Prostate gland (tissue), 2 donors: ENCODE results near the gene GPR17. TPM values are rescaled to one million over a fixed set of nuclear protein-coding genes. Genes with fewer than 3 reads are reported as not detected.
A peak's percentile ranks its signal among the peaks of the same experiment; 100 is the strongest.

ENCODE experiments used
- DNase-seq: peaks from one replicate; pipeline ENCODE4 v3.0.0-alpha.2; 2019; ENCODE audit warnings: low spot score
- H3K27ac ChIP-seq, 2 donors: fragments of 200-600 bp; sonication (generic); 2 replicates each; pipeline ENCODE4 v1.5.1; 2017 to 2019
- H3K27me3 ChIP-seq: fragments of 200-600 bp; sonication (generic); replicated peaks from 2 replicates; pipeline ENCODE4 v1.5.1; 2019; ENCODE audit not compliant: insufficient read depth
- H3K36me3 ChIP-seq, 2 donors: fragments of 200-600 bp; sonication (generic); 1 replicate in 1 of 2; 2 replicates in 1 of 2; pipeline versions ENCODE4 v1.5.1 to v1.8.1; 2017 to 2019
- H3K4me1 ChIP-seq: fragments of 200-600 bp; sonication (generic); replicated peaks from 2 replicates; pipeline ENCODE4 v1.5.1; 2019
- H3K4me3 ChIP-seq, 2 donors: fragments of 200-600 bp; sonication (generic); 2 replicates each; pipeline ENCODE4 v1.5.1; 2017 to 2019
- H3K9me3 ChIP-seq: fragments of 200-600 bp; sonication (generic); 2 replicates; pipeline ENCODE4 v1.5.1; 2017
- CTCF ChIP-seq, 4 experiments: fragments of 200-600 bp in 2 of 4; fragments of 450-650 bp in 2 of 4; sonication (generic) in 2 of 4; IDR thresholded peaks; 1 replicate in 3 of 4; 2 replicates in 1 of 4; pipeline ENCODE4 v1.5.1; 2016 to 2019; ENCODE audit warnings: antibody characterized with exemption in 4 of 4, mild to moderate bottlenecking in 2 of 4, moderate library complexity in 2 of 4
- POLR2A ChIP-seq: fragments of 450-650 bp; IDR thresholded peaks from one replicate; pipeline ENCODE4 v1.6.1; 2016; ENCODE audit warnings: antibody characterized with exemption, mild to moderate bottlenecking
- POLR2AphosphoS5 ChIP-seq: sonication (generic); formaldehyde crosslinking; IDR thresholded peaks from one replicate; pipeline ENCODE4 v1.6.1; 2017; ENCODE audit warnings: antibody characterized with exemption
- WGBS: methylation state at CpG from one replicate; pipeline ENCODE4 v1.1.5; 2018; 5-methylcytosine and 5-hydroxymethylcytosine counted together
- intact Hi-C: fragments of 100-400 bp; cut with DNase I; formaldehyde crosslinking; loops from one replicate; pipeline ENCODE4 v1.14.2; 2022
- total RNA-seq, 2 donors: library from RNA; depleted of rRNA; stranded (reverse); fragments of >200 nt; gene quantifications; one replicate each; pipeline ENCODE4 v1.1.0, GENCODE V29; 2016

The GPR17 gene
- total RNA-seq, 2 donors from 2014 or later: not detected

- Histone ChIP-seq H3K27ac (no peak overlapping the region), H3K4me1 (peaks cover 2% of the 10 kb centered on the region), H3K36me3 (no peaks in the 10 kb centered on the region), H3K9me3 (no peaks in the 10 kb centered on the region), H3K4me3 (no peak overlapping the region), H3K27me3 (no peaks in the 10 kb centered on the region)
- intact Hi-C loops: loop anchor here (2.0 kb wide), 1 partner anchor 45 kb away; no protein-coding TSS in a partner anchor
- TF ChIP-seq POLR2AphosphoS5 (peak; percentile 44), POLR2A (no peak), CTCF (IDR thresholded peaks at IDR 0.05) (peak; percentile 72 to 93 (median 81))
- DNase-seq: peak; percentile 82
- WGBS: 5% methylated on average over 7 of the region's 7 CpGs
Measured at GRCh38 chr2:127649684-127650040, 3.7 kb downstream of the GPR17 start.

DNA sequence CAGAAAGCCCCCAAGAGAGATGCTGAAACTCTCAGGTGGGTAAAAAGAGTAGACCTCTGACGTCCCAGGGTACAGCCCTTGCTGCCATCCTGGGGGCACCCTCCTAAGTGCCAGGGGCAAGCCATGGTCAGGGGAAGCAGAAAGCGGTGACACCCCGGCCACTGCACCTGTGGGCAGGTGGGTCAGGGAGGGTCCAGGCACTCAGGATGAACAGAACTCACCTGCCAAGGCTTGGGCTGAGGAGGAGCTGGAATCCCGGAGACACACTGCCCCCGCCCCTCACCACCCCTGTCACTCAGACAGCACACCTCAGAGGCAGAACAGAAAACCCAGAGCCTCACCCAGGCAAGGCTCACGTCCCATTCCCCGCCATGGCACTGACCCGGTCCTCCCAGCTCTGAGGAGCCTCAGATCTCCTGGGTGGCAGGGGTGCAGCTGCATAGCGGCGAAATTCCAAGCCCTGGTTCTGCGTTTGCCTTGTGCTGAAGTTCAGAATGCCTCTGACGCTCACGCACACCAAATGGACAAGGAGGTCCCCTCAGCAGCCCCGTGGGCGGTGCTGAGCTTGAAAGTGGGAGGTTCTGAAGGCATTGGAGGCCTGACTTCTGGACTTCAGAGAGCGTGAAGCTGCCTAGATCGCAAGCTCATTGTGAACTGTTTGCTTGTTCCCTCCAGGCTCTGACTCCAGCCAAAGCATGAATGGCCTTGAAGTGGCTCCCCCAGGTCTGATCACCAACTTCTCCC lies 4.3 kb downstream of the GPR17 start:
- Histone ChIP-seq H3K27ac (no peak overlapping the region), H3K36me3 (no peaks in the 10 kb centered on the region), H3K4me3 (no peak overlapping the region), H3K4me1 (peaks cover 2% of the 10 kb centered on the region), H3K9me3 (no peaks in the 10 kb centered on the region), H3K27me3 (no peaks in the 10 kb centered on the region)
- intact Hi-C loops: loop anchor here (2.0 kb wide), 1 partner anchor 45 kb away; no protein-coding TSS in a partner anchor
- TF ChIP-seq POLR2AphosphoS5 (no peak), POLR2A (no peak), CTCF (IDR thresholded peaks at IDR 0.05) (no peak)
- WGBS: 67% methylated on average over 17 of the region's 17 CpGs
- DNase-seq: no peak

DNA sequence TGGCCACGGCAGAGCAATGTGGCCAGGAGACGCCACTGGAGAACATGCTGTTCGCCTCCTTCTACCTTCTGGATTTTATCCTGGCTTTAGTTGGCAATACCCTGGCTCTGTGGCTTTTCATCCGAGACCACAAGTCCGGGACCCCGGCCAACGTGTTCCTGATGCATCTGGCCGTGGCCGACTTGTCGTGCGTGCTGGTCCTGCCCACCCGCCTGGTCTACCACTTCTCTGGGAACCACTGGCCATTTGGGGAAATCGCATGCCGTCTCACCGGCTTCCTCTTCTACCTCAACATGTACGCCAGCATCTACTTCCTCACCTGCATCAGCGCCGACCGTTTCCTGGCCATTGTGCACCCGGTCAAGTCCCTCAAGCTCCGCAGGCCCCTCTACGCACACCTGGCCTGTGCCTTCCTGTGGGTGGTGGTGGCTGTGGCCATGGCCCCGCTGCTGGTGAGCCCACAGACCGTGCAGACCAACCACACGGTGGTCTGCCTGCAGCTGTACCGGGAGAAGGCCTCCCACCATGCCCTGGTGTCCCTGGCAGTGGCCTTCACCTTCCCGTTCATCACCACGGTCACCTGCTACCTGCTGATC lies 4.9 kb downstream of the GPR17 start:
- no peak for DNase-seq
- 87% methylated on average over 28 of the region's 28 CpGs for WGBS
- H3K27ac ChIP-seq: no peak overlapping the region

DNA sequence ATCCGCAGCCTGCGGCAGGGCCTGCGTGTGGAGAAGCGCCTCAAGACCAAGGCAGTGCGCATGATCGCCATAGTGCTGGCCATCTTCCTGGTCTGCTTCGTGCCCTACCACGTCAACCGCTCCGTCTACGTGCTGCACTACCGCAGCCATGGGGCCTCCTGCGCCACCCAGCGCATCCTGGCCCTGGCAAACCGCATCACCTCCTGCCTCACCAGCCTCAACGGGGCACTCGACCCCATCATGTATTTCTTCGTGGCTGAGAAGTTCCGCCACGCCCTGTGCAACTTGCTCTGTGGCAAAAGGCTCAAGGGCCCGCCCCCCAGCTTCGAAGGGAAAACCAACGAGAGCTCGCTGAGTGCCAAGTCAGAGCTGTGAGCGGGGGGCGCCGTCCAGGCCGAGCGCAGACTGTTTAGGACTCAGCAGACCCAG lies 5.4 kb downstream of the GPR17 start:
- Histone ChIP-seq H3K36me3 (no peaks in the 10 kb centered on the region), H3K27me3 (no peaks in the 10 kb centered on the region), H3K4me1 (peaks cover 2% of the 10 kb centered on the region), H3K9me3 (no peaks in the 10 kb centered on the region), H3K27ac (no peak overlapping the region), H3K4me3 (no peak overlapping the region)
- WGBS: 92% methylated on average over 29 of the region's 29 CpGs
- no peak for DNase-seq
- no peak for TF ChIP-seq POLR2AphosphoS5
- no peak for TF ChIP-seq POLR2A
- no peak for TF ChIP-seq CTCF (IDR thresholded peaks at IDR 0.05)
- intact Hi-C loops: loop anchor here (2.0 kb wide), 1 partner anchor 43 kb away; no protein-coding TSS in a partner anchor

More for the DNA sequence above, 4.9 kb downstream of the GPR17 start:
- no peak for TF ChIP-seq POLR2A
- TF ChIP-seq CTCF (IDR thresholded peaks at IDR 0.05): no peak
- no peak for TF ChIP-seq POLR2AphosphoS5
- Histone ChIP-seq H3K36me3 (no peaks in the 10 kb centered on the region), H3K9me3 (no peaks in the 10 kb centered on the region), H3K4me3 (no peak overlapping the region), H3K4me1 (peaks cover 2% of the 10 kb centered on the region), H3K27me3 (no peaks in the 10 kb centered on the region)
- intact Hi-C loops: loop anchor here (2.0 kb wide), 1 partner anchor 44 kb away; no protein-coding TSS in a partner anchor
